ENCODE measurements around the gene TIMMDC1.
A peak's percentile ranks its signal among the peaks of the same experiment; 100 is the strongest.

Gene TIMMDC1, protein sequence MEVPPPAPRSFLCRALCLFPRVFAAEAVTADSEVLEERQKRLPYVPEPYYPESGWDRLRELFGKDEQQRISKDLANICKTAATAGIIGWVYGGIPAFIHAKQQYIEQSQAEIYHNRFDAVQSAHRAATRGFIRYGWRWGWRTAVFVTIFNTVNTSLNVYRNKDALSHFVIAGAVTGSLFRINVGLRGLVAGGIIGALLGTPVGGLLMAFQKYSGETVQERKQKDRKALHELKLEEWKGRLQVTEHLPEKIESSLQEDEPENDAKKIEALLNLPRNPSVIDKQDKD

GRCh38 chr3:119498186-119499011, at the start of gene TIMMDC1:
TSS of gene TIMMDC1 (plus strand) at chr3:119498547. CDS start at chr3:119498734, 187 bp downstream.
- DNase-seq (ENCODE audit: extremely low spot score, insufficient read length, low read depth) = peak; percentile 97

DNA sequence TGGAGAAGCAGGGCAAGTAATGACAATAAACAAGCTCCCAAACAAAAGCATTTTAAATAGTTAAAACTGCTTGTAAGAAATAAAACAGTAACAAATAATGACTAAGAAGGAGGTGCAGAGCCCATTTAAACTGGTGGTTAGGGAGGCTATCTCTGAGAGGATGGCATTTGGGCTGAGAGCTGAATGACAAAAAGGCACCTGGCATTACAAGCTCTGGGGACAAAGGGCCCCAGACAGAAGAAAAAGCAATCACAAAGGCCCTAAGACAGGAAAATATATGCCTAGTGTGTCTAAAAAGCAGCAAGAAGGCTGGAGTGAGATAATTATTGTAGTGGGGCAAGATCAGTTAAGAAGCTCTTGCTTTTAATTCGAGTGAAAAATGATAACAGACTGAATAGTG, 44.5 kb upstream of the TIMMDC1 start:
- FAIRE-seq (no peak), DNase-seq (ENCODE audit: extremely low spot score, insufficient read length, low read depth) (no peak)

More at GRCh38 chr3:119498186-119499011, at the start of gene TIMMDC1:
- peak; percentile 96 for FAIRE-seq

DNA sequence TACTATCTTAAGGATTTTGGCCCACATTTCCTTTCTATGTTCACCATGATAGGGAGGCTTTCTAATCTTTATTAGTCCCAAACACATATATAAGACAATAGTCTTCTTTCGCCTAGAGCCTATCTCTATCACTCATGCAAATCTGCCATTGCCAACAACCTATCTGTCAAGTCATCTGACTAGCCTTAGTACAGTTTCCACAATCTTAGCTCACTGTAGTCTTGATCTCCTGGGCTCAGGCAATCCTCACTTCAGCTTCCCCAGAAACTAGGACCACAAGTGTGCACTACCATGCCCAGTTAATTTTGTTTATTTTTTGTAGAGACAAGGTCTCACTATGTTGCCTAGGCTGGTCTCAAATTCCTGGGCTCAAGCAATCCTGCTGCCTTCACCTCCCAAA, 41.9 kb upstream of the TIMMDC1 start:
- FAIRE-seq = no peak
- no peak for DNase-seq (ENCODE audit: extremely low spot score, insufficient read length, low read depth)

DNA sequence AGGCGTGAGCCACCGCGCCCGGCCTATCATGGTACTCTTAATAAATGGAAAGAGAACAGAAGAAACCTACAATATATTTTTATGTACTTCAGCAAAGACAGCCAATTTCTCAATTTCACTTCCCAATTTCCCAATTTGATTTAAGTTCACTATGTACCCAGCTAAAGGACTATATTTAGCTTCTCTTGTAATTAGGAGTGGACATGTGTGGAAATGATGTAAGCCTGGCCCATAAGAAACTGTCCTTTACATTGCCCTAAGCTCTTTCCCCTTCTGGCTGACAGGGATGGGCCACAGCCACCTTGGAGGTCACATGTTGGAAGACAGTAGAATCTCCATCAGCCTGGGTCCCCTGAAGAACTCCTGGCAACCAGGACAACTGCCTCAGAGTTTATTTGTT, 41.1 kb upstream of the TIMMDC1 start:
- FAIRE-seq (no peak), DNase-seq (ENCODE audit: extremely low spot score, insufficient read length, low read depth) (no peak)

DNA sequence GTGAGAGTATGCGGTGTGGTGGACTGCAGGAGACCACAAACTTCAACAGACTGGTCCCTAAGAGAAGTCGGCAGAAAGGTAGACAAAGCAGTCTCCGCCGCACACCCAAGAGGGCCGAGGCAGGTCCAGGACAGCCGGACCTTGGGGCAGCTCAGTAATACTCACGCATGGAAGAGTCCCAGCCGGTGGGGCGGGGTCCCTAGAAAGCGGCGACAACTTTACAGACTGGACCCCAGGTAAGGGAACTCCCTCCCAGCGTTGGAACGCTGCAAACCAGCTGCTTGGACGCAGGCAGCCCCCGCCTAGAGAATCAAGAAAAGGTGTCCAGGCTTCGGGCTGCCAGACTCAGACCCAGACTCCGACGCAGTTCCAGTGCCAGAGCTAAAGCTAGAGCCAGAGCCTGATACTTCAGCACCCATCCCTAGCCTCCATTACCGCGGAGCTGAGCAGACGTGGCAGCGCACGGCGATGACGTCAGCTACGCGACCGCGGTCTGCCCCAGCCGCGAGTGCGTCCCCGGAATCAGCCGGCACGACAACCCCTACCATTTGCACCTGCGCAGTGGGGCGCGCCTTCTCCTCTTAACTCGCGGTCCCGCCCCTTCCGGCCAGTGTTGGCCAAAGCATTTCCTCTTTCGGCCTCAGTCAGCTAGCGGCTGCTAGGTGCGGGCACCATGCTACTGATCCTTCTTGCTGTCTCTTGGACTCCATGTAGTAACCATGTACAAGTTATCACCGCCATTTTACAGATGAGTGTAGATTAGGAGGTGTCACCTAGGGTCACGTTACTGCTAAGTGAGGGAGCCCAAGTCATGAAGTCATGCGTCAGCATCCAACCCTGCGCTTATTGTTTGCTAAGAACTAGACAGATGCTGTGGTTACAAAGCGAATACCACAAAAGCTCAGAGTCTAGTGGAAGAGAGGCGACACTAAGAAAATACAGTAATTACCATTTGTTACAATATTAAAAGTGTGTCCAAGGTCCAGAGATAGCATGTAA, 34.9 kb upstream of the TIMMDC1 start, which contains the start of gene TMEM39A:
TSS of gene TMEM39A (minus strand) at position 445 of the 999 bp plus-strand sequence. CDS start 1,541 bp downstream, outside the sequence.
- DNase-seq (ENCODE audit: extremely low spot score, insufficient read length, low read depth) = peak; percentile 98
- peak; percentile 99 for FAIRE-seq

DNA sequence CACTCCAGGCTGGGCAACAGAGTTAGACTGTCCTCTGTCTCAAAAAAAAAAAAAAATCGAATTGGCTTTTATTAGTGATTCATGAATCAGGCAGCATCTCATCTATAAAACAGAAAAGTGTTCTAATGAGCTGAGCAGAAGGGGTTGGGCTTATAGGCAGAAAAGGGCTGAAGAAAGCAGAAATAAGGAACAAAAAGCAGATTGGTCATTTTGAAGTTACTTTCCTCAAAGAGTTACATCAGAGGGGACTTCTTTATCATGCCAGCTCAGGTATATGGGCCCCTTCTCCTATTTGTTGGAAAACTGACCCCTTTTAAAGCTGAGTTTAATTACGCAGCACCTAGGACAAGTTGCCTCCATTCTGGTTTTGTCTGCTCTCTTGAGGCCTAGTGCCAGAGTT, 30.3 kb upstream of the TIMMDC1 start:
- FAIRE-seq = no peak
- DNase-seq (ENCODE audit: extremely low spot score, insufficient read length, low read depth) = no peak

- no peak for FAIRE-seq
- no peak for DNase-seq (ENCODE audit: extremely low spot score, insufficient read length, low read depth)
Observed at GRCh38 chr3:119469418-119470189, 28.7 kb upstream of the TIMMDC1 start.

DNA sequence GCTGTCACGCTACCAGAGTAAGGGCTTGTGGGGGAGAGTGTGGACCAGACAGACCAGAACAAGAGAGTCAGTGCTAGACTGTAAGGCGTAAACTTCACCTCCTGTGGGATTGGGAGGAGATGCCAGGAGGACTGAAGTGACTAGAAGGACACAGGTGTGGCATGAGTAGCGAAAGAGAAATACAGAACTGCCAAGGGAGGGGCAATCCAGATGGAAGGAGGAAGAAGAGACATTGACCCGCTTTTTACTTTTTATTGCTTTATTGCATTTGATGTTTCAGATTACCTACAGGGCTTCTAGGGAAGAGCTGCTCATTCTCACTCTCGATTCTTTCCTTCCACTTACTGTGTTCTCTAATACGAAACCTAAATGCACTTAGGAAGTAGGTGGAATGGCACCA, 27.5 kb upstream of the TIMMDC1 start:
- FAIRE-seq = no peak
- no peak for DNase-seq (ENCODE audit: extremely low spot score, insufficient read length, low read depth)

DNA sequence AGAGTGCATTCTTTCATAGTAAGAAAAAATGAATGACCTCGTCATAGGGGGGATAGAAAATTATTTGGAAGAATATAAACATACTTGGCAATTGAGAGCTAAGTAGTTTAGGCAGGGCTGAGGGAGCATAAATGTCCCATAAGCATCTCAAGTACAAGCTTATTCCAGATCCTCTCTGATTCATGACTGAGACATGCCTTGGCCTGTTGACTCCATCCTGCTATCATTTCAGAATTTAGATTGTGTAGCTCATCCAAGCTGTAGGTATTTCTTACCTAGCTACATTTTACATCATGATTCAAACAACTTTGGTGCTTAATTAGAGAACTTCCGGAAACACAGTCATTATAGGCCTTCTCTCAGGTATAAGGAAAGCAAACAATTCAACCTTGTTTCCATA, 17.3 kb upstream of the TIMMDC1 start:
- FAIRE-seq (peak; percentile 31), DNase-seq (ENCODE audit: extremely low spot score, insufficient read length, low read depth) (no peak)

- no peak for DNase-seq (ENCODE audit: extremely low spot score, insufficient read length, low read depth)
- peak; percentile 26 for FAIRE-seq
Observed at GRCh38 chr3:119483101-119483500, 15.2 kb upstream of the TIMMDC1 start.

DNA sequence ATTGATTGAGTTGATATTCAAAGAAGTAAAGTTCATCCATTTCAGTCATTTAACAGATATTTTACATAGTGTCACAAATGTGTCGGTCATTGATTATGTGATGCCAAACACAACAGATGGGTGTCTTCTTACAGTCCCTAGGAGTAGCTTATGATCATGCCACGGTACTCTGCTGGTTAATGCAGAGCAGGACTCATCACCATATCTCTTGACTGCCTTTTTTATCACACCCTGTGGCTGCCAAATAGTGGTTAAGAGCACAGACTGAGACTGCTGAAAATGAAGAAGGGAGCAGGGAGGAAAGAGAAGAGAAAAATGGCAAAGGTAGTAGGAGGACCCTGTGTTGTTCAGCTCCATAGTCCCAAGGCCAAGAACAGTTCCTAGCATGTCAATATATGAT, 12.8 kb upstream of the TIMMDC1 start:
- FAIRE-seq (no peak), DNase-seq (ENCODE audit: extremely low spot score, insufficient read length, low read depth) (no peak)

DNA sequence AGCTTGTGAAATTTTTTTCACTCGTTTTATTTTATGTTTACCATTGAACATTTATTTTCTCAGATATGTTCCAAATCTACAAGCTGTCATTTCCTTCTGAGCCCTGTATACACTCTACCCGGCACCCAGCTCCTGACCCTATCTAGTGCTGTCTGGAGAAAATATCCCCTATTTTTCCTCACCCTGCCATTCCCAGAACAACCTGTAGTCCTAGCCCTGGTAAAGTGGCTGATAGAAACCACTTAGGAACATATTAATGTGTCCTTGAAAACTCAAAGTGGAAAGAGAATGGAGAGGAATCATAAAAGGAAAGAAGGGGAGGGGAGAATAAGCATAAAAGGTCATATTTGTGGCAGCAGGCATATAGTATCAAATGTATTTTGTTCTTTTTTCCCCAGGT, 8.2 kb upstream of the TIMMDC1 start:
- FAIRE-seq = no peak

DNA sequence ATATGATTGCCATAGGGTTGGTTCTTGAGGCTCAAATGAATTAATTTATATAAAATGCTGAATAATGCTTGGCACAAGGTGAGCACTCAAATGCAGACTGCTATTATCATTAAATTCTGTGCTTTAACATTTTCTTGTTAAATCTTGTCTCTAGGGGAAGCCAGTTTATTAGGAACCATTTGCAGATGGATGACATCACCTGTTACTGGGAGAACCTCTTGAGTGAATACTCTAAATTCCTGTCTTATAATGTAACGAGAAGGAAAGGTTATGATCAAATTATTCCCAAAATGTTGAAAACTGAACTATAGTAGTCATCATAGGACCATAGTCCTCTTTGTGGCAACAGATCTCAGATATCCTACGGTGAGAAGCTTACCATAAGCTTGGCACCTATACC, 6.2 kb upstream of the TIMMDC1 start:
- FAIRE-seq = no peak
- no peak for DNase-seq (ENCODE audit: extremely low spot score, insufficient read length, low read depth)

More for the DNA sequence above, 8.2 kb upstream of the TIMMDC1 start:
- no peak for DNase-seq (ENCODE audit: extremely low spot score, insufficient read length, low read depth)

GRCh38 chr3:119492810-119493209, 5.5 kb upstream of the TIMMDC1 start:
- DNase-seq (ENCODE audit: extremely low spot score, insufficient read length, low read depth) (no peak), FAIRE-seq (no peak)

DNA sequence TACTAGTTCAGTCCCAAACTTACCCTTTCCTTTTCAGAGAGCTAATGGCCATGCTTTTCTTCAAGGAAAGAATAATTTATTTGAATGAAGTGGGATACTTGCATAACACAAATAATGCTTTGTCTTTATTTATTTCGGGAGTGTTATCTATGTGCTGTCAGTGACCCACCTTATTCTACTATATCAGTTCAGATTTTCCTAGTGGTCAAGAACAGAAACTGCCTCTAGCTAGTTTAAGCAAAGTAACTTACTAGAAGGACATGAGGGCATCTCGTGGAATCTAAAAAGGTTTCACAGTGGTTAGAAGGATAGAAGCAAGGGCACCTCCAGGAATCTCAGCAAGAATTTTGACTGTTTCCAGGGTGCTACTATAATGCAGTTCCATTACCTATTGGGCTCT, 3.8 kb upstream of the TIMMDC1 start:
- FAIRE-seq = no peak
- DNase-seq (ENCODE audit: extremely low spot score, insufficient read length, low read depth) = no peak

- FAIRE-seq = no peak
- DNase-seq (ENCODE audit: extremely low spot score, insufficient read length, low read depth) = no peak
Observed at GRCh38 chr3:119497820-119498185, 544 bp upstream of the TIMMDC1 start.

DNA sequence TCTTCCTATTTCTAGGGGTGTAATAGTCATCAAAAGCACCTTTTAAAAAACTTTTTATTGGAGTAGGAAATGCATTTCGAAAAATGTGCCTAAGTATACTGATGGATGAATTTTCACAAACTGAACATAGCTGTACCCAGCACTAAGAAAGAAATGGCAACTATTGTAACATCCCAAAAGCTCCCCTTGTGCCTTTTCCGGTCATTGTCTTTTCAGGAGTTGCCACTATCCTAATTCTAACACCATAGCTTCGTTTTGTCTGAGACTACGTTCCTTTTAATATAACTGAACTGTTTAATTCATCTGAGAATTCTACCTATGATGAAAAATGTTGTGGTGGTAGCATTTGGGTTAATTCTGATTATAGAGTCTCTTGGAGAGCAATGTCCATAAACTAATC, 1.9 kb downstream of the TIMMDC1 start:
- no peak for DNase-seq (ENCODE audit: extremely low spot score, insufficient read length, low read depth)
- no peak for FAIRE-seq

- FAIRE-seq = no peak
- no peak for DNase-seq (ENCODE audit: extremely low spot score, insufficient read length, low read depth)
Observed at GRCh38 chr3:119500901-119501300, 2.6 kb downstream of the TIMMDC1 start.

GRCh38 chr3:119506631-119507030, 8.3 kb downstream of the TIMMDC1 start:
- no peak for FAIRE-seq
- no peak for DNase-seq (ENCODE audit: extremely low spot score, insufficient read length, low read depth)
